ENCODE data around the gene METAP2. TPM values are rescaled to one million over a fixed set of nuclear protein-coding genes. Genes with fewer than 3 reads are reported as not detected.
"Not testable (repeated sequence)": the region's sequence is repeated elsewhere in the genome, so short reads cannot be mapped to it uniquely, and the experiment has no call there.

Gene METAP2
- total RNA-seq, 1 donor from 2014 or later, result 62.6 TPM

GRCh38 chr12:95481072-95481471, 7.1 kb downstream of the METAP2 start:
- Histone ChIP-seq H3K4me3 (no peak overlapping the region), H3K9me3 (no peaks in the 10 kb centered on the region), H3K27me3 (no peaks in the 10 kb centered on the region), H3K36me3 (peaks cover 0 to 36% of the 10 kb centered on the region in 2 donors), H3K27ac (no peak overlapping the region), H3K4me1 (peaks cover 52% of the 10 kb centered on the region)
- no peak for DNase-seq (ENCODE audit: extremely low spot score in 2 of 2)
- TF ChIP-seq, protein P1, sequence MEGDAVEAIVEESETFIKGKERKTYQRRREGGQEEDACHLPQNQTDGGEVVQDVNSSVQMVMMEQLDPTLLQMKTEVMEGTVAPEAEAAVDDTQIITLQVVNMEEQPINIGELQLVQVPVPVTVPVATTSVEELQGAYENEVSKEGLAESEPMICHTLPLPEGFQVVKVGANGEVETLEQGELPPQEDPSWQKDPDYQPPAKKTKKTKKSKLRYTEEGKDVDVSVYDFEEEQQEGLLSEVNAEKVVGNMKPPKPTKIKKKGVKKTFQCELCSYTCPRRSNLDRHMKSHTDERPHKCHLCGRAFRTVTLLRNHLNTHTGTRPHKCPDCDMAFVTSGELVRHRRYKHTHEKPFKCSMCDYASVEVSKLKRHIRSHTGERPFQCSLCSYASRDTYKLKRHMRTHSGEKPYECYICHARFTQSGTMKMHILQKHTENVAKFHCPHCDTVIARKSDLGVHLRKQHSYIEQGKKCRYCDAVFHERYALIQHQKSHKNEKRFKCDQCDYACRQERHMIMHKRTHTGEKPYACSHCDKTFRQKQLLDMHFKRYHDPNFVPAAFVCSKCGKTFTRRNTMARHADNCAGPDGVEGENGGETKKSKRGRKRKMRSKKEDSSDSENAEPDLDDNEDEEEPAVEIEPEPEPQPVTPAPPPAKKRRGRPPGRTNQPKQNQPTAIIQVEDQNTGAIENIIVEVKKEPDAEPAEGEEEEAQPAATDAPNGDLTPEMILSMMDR (IDR thresholded peaks at IDR 0.05), result no peak
- TF ChIP-seq POLR2A (IDR thresholded peaks at IDR 0.05) (no peak), POLR2AphosphoS5 (IDR thresholded peaks at IDR 0.05; ENCODE audit: insufficient read depth in 1 of 2, low read depth in 1 of 2) (no peak)
- intact Hi-C loops (cut with DNase I), result no loop called here

DNA sequence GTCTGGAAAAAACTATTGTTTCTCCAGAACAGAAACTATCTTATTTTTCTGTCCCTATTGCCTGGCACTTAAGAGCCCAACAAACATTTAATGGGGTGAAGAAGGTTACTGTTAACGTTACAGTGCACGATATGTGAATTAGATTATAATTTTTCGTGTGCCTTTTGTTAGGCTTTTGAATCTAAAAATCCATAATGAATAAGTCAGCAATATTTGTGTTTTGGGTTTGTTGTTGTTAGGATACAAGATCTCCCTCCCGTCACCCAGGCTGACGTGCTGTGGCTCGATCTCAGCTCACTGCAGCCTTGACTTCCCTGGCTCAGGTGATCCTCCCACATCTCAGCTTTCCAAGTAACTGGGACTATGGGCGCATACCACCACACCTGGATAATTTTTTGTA, 7.9 kb downstream of the METAP2 start:
- Histone ChIP-seq H3K27me3 (no peaks in the 10 kb centered on the region), H3K27ac (no peak overlapping the region), H3K9me3 (no peaks in the 10 kb centered on the region), H3K36me3 (peaks cover 0 to 36% of the 10 kb centered on the region in 2 donors), H3K4me3 (no peak overlapping the region), H3K4me1 (peaks cover 44% of the 10 kb centered on the region)
- intact Hi-C loops (cut with DNase I), result no loop called here
- DNase-seq (ENCODE audit: extremely low spot score in 2 of 2), result no peak
- no peak for TF ChIP-seq POLR2A (IDR thresholded peaks at IDR 0.05)
- no peak for TF ChIP-seq POLR2AphosphoS5 (IDR thresholded peaks at IDR 0.05; ENCODE audit: insufficient read depth in 1 of 2, low read depth in 1 of 2)
- TF ChIP-seq, protein P1 (IDR thresholded peaks at IDR 0.05), result no peak

DNA sequence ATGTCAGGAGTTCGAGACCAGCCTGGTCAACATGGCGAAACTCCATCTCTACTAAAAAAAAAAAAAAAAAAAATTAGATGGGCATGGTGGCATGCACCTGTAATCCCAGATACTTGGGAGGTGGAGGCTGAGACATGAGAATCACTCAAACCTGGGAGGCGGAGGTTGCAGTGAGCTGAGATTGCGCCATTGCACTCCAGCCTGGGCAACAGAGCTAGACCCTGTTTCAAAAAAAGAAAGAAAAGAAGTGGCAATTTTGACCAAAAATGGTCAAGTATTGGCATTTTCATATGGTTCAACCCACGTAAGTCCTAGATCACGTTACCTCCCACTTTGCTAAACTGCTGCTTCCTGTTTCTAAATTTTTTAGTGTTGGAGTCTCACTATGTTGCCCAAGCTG, 8.6 kb downstream of the METAP2 start:
- H3K9me3 ChIP-seq; H3K27me3 ChIP-seq; intact Hi-C loops (cut with DNase I); DNase-seq (ENCODE audit: extremely low spot score in 2 of 2); H3K4me3 ChIP-seq; H3K27ac ChIP-seq: not testable (repeated sequence)
- Histone ChIP-seq H3K36me3 (peaks cover 0 to 38% of the 10 kb centered on the region in 2 donors), H3K4me1 (peaks cover 38% of the 10 kb centered on the region)

DNA sequence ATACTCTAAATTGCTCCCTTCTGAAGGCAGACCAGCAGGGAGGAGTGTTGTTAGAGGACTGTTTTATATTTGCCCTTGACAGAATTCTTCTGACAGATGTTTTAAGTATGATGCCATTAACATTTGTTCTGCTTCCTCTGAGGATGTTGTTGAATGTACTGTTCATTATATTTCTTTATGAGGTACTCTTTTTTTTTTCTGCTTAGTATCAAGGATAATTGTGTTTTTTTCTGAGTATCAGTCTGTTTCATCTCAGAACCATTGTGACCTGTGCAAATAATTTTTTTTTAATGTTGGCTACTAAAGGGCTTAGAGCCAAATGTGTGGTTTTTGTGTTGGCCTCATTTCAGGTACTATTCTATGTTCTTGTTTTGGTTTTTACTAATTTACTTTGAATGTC, 10.6 kb downstream of the METAP2 start:
- intact Hi-C loops (cut with DNase I), result no loop called here
- H3K27ac ChIP-seq, result no peak overlapping the region

DNA sequence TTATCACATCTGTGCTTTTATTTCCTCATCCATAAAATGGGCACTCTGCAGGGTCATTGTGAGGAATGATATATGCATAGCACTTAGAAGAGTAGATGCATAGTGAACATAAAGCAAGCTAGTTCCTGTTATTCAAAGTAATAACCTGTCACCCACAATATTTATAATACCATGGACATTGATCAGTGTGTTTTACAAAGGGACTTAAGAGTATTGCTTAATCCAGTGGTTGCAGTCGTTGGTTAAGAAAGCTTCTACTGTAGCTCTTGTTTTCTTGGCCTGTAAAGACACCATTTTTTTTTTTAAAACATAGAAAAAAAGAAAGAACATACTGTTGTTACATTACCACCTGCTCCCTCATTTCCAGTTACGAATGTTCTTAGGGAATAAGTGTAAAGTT, 13.1 kb downstream of the METAP2 start:
- Histone ChIP-seq H3K4me1 (peaks cover 9% of the 10 kb centered on the region), H3K9me3 (no peaks in the 10 kb centered on the region), H3K4me3 (no peak overlapping the region), H3K27ac (no peak overlapping the region), H3K27me3 (no peaks in the 10 kb centered on the region), H3K36me3 (peaks cover 0 to 41% of the 10 kb centered on the region in 2 donors)
- TF ChIP-seq POLR2AphosphoS5 (IDR thresholded peaks at IDR 0.05; ENCODE audit: insufficient read depth in 1 of 2, low read depth in 1 of 2) (no peak), POLR2A (IDR thresholded peaks at IDR 0.05) (no peak)
- TF ChIP-seq, protein P1 (IDR thresholded peaks at IDR 0.05), result no peak
- intact Hi-C loops (cut with DNase I), result no loop called here
- no peak for DNase-seq (ENCODE audit: extremely low spot score in 2 of 2)

More for the DNA sequence above, 10.6 kb downstream of the METAP2 start:
- H3K9me3 ChIP-seq, result no peaks in the 10 kb centered on the region
- no peaks in the 10 kb centered on the region for H3K27me3 ChIP-seq
- no peak for DNase-seq (ENCODE audit: extremely low spot score in 2 of 2)
- H3K36me3 ChIP-seq, result peaks cover 0 to 36% of the 10 kb centered on the region in 2 donors
- no peak for TF ChIP-seq POLR2A (IDR thresholded peaks at IDR 0.05)
- TF ChIP-seq POLR2AphosphoS5 (IDR thresholded peaks at IDR 0.05; ENCODE audit: insufficient read depth in 1 of 2, low read depth in 1 of 2), result no peak
- TF ChIP-seq, protein P1 (IDR thresholded peaks at IDR 0.05), result no peak
- H3K4me3 ChIP-seq, result no peak overlapping the region
- peaks cover 28% of the 10 kb centered on the region for H3K4me1 ChIP-seq
